Gastroesophageal sphincter (tissue), 4 donors: ENCODE measurements around the gene DAPK2. TPM values are rescaled to one million over a fixed set of nuclear protein-coding genes. Genes with fewer than 3 reads are reported as not detected.

Experiments used
- ATAC-seq: fragments of 150-250 bp; one replicate; pipeline ENCODE4 v1.9.1; 2016; ENCODE audit warnings: mild to moderate bottlenecking, moderate library complexity
- H3K27ac ChIP-seq, 4 donors: fragments of 200-600 bp; sonication (generic) in 3 of 4; 1 replicate in 3 of 4; 2 replicates in 1 of 4; pipeline ENCODE4 v1.5.1; 2016 to 2019
- H3K27me3 ChIP-seq: fragments of 200-600 bp; sonication (generic); one replicate; pipeline ENCODE4 v1.5.1; 2019
- H3K36me3 ChIP-seq, 2 donors: fragments of 200-600 bp; sonication (generic); one replicate each; pipeline ENCODE4 v1.5.1; 2019; ENCODE audit warnings: control low read depth in 1 of 2
- H3K4me1 ChIP-seq, 3 donors: fragments of 200-600 bp; sonication (generic); 1 replicate in 2 of 3; 2 replicates in 1 of 3; pipeline ENCODE4 v1.5.1; 2016 to 2019; ENCODE audit warnings: control low read depth in 2 of 3
- H3K4me3 ChIP-seq, 2 donors: fragments of 200-600 bp; sonication (generic); one replicate each; pipeline ENCODE4 v1.5.1; 2019; ENCODE audit warnings: mild to moderate bottlenecking in 1 of 2, moderate library complexity in 1 of 2
- H3K9me3 ChIP-seq, 3 donors: fragments of 200-600 bp; sonication (generic); one replicate each; pipeline ENCODE4 v1.5.1; 2017 to 2019; ENCODE audit warnings: control low read depth in 2 of 3
- EP300 ChIP-seq: sonication (generic); formaldehyde crosslinking; IDR thresholded peaks from one replicate; pipeline ENCODE4 v1.6.1; 2017; ENCODE audit warnings: antibody characterized with exemption, mild to moderate bottlenecking
- POLR2A ChIP-seq, 2 donors: fragments of 450-650 bp; IDR thresholded peaks; one replicate each; pipeline ENCODE4 v1.6.1; 2017; ENCODE audit warnings: antibody characterized with exemption in 2 of 2, mild to moderate bottlenecking in 2 of 2, moderate library complexity in 1 of 2
- POLR2AphosphoS5 ChIP-seq: sonication (generic); formaldehyde crosslinking; IDR thresholded peaks from one replicate; pipeline ENCODE4 v1.6.1; 2017; ENCODE audit warnings: antibody characterized with exemption
- WGBS, 2 donors: methylation state at CpG; one replicate each; pipeline ENCODE4 v1.1.5; 2018; ENCODE audit warnings: low coverage in 1 of 2; 5-methylcytosine and 5-hydroxymethylcytosine counted together
- total RNA-seq, 4 donors: library from RNA; depleted of rRNA; stranded (reverse); fragments of >200 nt; gene quantifications; one replicate each; pipeline ENCODE4 v1.1.0, GENCODE V29; 2016
- TF ChIP-seq, protein P1 (sequence below), 4 experiments: fragments of 200-600 bp in 2 of 4; fragments of 450-650 bp in 2 of 4; sonication (generic) in 1 of 4; IDR thresholded peaks; one replicate each; pipeline ENCODE4 v1.5.1; 2017 to 2019; ENCODE audit warnings: antibody characterized with exemption in 4 of 4, mild to moderate bottlenecking in 2 of 4, moderate library complexity in 2 of 4

Gene DAPK2
- total RNA-seq, 4 donors from 2014 or later, result 2.0 to 9.5 (median 6.4) TPM

DNA sequence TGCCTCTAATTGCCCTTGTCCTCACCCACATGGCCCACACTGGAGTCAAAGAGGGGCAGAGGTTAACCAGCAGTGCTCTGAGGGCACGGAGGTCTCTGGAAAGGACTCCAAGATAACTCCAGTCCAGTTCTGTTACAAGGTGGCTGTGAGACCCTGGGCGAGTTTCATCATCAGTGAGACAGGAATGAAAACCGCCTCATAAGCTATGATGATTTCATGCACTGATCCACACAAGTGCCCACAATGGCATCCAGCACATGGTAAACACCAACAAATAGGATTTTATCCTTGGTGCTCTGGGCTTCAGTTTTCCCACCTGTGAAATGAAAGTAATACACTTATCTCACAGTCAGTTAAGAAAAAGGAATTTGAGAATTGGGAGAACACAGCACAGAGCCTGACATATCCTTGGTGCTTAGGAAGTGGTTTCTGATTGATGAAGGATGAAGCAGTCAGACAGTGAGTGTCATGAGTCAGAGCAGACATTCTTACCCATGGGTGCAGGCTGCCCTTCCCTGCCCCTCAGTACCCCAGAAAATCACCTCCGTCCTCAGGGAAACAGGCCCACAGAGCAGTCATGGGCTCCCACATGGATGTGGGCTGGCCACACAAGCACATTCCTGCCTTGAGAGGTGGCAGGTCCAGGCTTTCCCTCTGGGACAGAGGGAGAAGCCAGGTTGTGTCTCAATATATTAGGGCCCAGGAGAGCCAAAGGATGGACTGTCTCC, 48.4 kb downstream of the DAPK2 start:
- H3K27me3 ChIP-seq, result peaks cover 9% of the 10 kb centered on the region

DNA sequence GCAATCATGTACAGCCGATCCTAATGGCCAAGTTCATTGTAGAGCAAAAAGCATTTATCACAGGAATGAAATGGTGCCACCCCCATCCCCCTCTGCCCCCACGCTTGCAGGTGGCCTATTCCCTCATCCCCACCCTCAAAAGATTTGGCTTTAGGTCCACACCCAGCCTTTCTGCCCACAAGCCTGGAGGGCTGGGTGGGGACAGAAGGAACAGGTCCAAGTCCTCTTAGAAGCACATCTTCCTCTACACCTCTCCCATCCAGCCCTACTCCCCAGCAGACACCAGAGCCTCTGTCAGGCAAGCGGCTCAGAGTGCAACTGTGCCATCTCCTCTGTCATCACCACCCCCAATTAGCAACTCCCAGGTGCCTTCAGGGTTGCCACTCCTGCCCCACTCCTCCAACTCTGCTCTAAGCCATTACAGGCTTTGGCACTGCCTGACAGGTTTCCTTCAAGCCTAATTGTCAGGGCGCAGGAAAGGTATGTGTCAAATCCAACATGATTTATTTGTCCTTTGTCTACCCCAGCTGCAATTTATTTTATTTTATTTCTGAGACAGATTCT, 49.4 kb downstream of the DAPK2 start:
- no peak for ATAC-seq
- no peaks in the 10 kb centered on the region for H3K36me3 ChIP-seq
- WGBS, 2 donors, result 83 to 86% methylated on average over 2 to 3 of the region's 4 CpGs
- H3K9me3 ChIP-seq, result no peaks in the 10 kb centered on the region
- H3K27ac ChIP-seq, result no peak overlapping the region
- peaks cover 9% of the 10 kb centered on the region for H3K27me3 ChIP-seq
- H3K4me1 ChIP-seq, result peaks cover 0 to 20% (median 0%) of the 10 kb centered on the region in 3 donors
- TF ChIP-seq POLR2AphosphoS5 (no peak), POLR2A (IDR thresholded peaks at IDR 0.05) (no peak), EP300 (no peak)
- TF ChIP-seq, protein P1, sequence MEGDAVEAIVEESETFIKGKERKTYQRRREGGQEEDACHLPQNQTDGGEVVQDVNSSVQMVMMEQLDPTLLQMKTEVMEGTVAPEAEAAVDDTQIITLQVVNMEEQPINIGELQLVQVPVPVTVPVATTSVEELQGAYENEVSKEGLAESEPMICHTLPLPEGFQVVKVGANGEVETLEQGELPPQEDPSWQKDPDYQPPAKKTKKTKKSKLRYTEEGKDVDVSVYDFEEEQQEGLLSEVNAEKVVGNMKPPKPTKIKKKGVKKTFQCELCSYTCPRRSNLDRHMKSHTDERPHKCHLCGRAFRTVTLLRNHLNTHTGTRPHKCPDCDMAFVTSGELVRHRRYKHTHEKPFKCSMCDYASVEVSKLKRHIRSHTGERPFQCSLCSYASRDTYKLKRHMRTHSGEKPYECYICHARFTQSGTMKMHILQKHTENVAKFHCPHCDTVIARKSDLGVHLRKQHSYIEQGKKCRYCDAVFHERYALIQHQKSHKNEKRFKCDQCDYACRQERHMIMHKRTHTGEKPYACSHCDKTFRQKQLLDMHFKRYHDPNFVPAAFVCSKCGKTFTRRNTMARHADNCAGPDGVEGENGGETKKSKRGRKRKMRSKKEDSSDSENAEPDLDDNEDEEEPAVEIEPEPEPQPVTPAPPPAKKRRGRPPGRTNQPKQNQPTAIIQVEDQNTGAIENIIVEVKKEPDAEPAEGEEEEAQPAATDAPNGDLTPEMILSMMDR (IDR thresholded peaks at IDR 0.05), result no peak
- H3K4me3 ChIP-seq, result no peak overlapping the region

More for the DNA sequence above, 48.4 kb downstream of the DAPK2 start:
- no peak for ATAC-seq
- no peak for TF ChIP-seq EP300
- no peak for TF ChIP-seq POLR2A (IDR thresholded peaks at IDR 0.05)
- no peak for TF ChIP-seq POLR2AphosphoS5
- TF ChIP-seq, protein P1 (IDR thresholded peaks at IDR 0.05), result no peak
- no peak overlapping the region for H3K27ac ChIP-seq
- H3K4me1 ChIP-seq, result peaks cover 0 to 14% (median 0%) of the 10 kb centered on the region in 3 donors
- 100% methylated on average over 2 of the region's 4 CpGs; no CpG with 5 or more reads in 1 of the 2 donors for WGBS, 2 donors
- no peaks in the 10 kb centered on the region for H3K36me3 ChIP-seq
- H3K4me3 ChIP-seq, result no peak overlapping the region
- no peaks in the 10 kb centered on the region for H3K9me3 ChIP-seq

DNA sequence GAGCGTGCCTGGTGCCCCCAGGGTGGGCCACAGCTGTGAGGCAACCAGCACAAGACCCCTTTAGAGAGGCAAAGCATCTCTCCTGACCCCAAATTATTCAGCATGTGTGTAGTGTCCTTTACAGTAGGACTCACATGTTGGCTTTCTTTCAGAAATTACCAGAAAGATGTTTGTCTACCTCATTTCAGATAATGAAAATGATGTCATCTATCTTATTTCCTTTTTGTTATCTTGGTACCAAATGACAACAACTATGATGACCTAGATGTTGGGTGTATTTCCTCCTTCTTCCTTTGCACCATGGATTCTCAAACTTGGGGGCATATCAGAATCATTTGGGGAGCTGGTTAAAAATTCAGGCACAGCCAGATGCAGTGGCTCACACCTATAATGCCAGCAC, 50.5 kb downstream of the DAPK2 start:
- Histone ChIP-seq H3K9me3 (no peaks in the 10 kb centered on the region), H3K4me3 (no peak overlapping the region), H3K27me3 (peaks cover 9% of the 10 kb centered on the region), H3K27ac (no peak overlapping the region), H3K36me3 (no peaks in the 10 kb centered on the region), H3K4me1 (peaks cover 0 to 28% (median 0%) of the 10 kb centered on the region in 3 donors)
- no peak for TF ChIP-seq EP300
- TF ChIP-seq, protein P1 (IDR thresholded peaks at IDR 0.05), result no peak
- no peak for TF ChIP-seq POLR2AphosphoS5
- TF ChIP-seq POLR2A (IDR thresholded peaks at IDR 0.05), result no peak
- ATAC-seq, result no peak
- WGBS, 2 donors, result 88 to 100% methylated on average over 1 of the region's 1 CpG

DNA sequence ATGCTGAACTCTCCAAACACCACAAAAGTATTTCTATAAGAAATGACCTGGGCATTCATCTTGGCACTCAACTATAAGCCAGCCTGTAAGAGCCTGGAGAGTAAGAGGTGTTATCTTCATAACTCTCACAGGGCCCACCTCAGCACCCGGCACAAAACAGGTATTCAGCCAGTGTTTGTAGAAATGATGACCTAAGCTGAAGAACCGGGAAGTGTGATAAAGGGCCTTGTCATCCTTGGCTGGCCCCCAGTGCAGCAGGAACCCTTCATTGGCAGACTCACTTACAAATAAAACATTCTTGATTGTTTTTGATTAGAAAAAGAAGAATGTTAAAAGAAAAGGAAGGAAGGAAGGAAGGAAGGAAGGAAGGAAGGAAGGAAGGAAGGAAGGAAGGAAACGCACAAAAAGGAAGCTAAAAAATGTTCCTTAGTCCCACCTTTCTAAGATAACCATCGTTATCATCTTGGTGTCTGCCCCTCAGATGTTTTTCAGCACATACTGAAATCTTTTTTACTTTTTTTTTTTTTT, 52.1 kb downstream of the DAPK2 start:
- ATAC-seq, result no peak
- Histone ChIP-seq H3K4me3 (no peak overlapping the region), H3K9me3 (no peaks in the 10 kb centered on the region), H3K27me3 (peaks cover 5% of the 10 kb centered on the region), H3K27ac (no peak overlapping the region), H3K36me3 (no peaks in the 10 kb centered on the region), H3K4me1 (peaks cover 0 to 31% (median 0%) of the 10 kb centered on the region in 3 donors)
- TF ChIP-seq, protein P1 (IDR thresholded peaks at IDR 0.05), result no peak
- TF ChIP-seq POLR2AphosphoS5, result no peak
- TF ChIP-seq EP300, result no peak
- no peak for TF ChIP-seq POLR2A (IDR thresholded peaks at IDR 0.05)
- WGBS, 2 donors, result 54 to 74% methylated on average over 3 to 4 of the region's 4 CpGs
